Activated CD4-positive, alpha-beta T cell treated with anti-CD3 and anti-CD28 coated beads for 36 hours (primary cell): Measurements from ENCODE around the gene ADORA3. TPM values are rescaled to one million over a fixed set of nuclear protein-coding genes. Genes with fewer than 3 reads are reported as not detected.
A peak's percentile ranks its signal among the peaks of the same experiment; 100 is the strongest.

Experiments used
- ATAC-seq: fragments of 200-7000 bp; cut with Tn5 transposase; one replicate; pipeline ENCODE4 v1.10.0; 2021; ENCODE audit warnings: mild to moderate bottlenecking, moderate library complexity
- CTCF ChIA-PET: fragments of 350-600 bp; sonication (Branson Sonifier 250); formaldehyde crosslinking; loops from one replicate; lab custom pipeline; 2021; ENCODE audit warnings: antibody characterized with exemption; lab: Charles Lee
- POLR2A ChIA-PET: fragments of 350-600 bp; sonication (Branson Sonifier 250); formaldehyde crosslinking; loops from one replicate; lab custom pipeline; 2021; ENCODE audit warnings: antibody characterized with exemption, inconsistent platforms; lab: Charles Lee
- DNase-seq: peaks from one replicate; pipeline ENCODE4 v3.0.0-alpha.2; 2020
- H3K27ac Mint-ChIP-seq: one replicate; pipeline ENCODE4 v1.8.0; 2021; ENCODE audit warnings: mixed read lengths
- H3K27me3 Mint-ChIP-seq: one replicate; pipeline ENCODE4 v1.8.0; 2021; ENCODE audit warnings: mixed read lengths
- H3K36me3 Mint-ChIP-seq: one replicate; pipeline ENCODE4 v1.8.0; 2021; ENCODE audit warnings: low read depth, mixed read lengths
- H3K4me1 Mint-ChIP-seq: one replicate; pipeline ENCODE4 v1.8.0; 2021; ENCODE audit warnings: mixed read lengths
- H3K4me3 Mint-ChIP-seq: one replicate; pipeline ENCODE4 v1.8.0; 2021; ENCODE audit warnings: mild to moderate bottlenecking, moderate library complexity, mixed read lengths
- H3K9me3 Mint-ChIP-seq: one replicate; pipeline ENCODE4 v1.8.0; 2021; ENCODE audit warnings: low read depth, mixed read lengths
- intact Hi-C, 2 experiments: fragments of 100-400 bp; cut with DNase I in 1 of 2; cut with micrococcal nuclease in 1 of 2; formaldehyde crosslinking; loops; one replicate each; pipeline versions ENCODE4 v1.14.2 to v1.15.1; 2022 to 2024; cut with DNase I, micrococcal nuclease
- total RNA-seq, 2 experiments: library from RNA; stranded (reverse); gene quantifications; one replicate each; pipeline ENCODE4 v1.2.3, GENCODE V29; 2021

The ADORA3 gene
- total RNA-seq, 2 experiments from 2014 or later = 0.16 TPM; not detected in 1

DNA sequence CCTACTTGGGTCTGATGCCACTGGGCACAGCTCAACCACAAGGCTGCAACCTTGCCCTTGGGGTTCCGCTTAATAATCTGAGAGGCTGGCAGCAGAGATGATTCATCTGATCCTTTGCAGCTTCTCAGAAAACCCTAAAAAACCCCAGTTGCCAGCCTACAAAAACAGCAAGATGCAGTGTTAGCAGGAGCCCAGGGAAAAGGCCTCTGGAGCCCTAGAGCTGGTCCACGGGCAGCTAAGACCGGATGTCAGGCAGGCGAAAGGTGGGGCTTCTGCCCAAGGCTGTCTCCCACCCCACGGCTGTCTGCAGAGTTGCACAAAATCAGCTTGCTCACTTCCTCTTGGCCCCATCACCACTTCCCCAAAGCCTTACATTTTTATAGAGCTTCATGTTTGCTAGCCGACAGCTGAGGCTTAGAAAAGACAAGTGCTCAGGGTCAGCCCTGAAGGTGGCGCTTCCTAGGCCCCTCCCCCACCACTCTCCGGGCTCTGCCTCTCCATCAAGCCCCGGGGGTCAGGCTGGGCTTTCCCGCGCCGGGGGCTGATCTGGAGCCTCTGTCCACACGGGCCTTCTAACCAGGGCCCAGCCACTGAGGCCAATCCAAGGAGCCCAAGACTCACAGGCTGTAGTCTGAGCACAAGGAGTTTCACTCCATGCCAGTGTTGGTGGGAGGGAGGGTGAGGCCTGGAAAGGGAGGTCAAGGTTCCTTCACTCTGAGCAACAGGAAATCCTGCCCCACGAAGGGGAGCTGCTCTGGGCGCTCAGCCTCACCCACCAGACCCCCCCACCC lies 4.2 kb upstream of the ADORA3 start:
- no peaks in the 10 kb centered on the region for H3K27me3 Mint-ChIP-seq
- H3K4me1 Mint-ChIP-seq = peaks cover 59% of the 10 kb centered on the region
- peak overlapping the region; percentile 93 for H3K27ac Mint-ChIP-seq
- CTCF ChIA-PET = interaction anchor here (0.7 to 4.5 kb wide), 74 partner anchors 10 to 261 kb away, joined by 3 to 72 read pairs (median 5); partner anchors contain the start of genes INKA2, RAP1A and WDR77
- H3K9me3 Mint-ChIP-seq = no peaks in the 10 kb centered on the region
- DNase-seq (peak; percentile 77), ATAC-seq (peak; percentile 67)
- intact Hi-C loops = loop anchor here (1.0 to 5.0 kb wide), 19 partner anchors 11 to 290 kb away; partner anchors contain the start of genes DDX20 (in 2 of the 2), ATP5PB (in 1 of the 2), INKA2 (in 1 of the 2) and RAP1A (in 1 of the 2)
- peak overlapping the region; percentile 50 for H3K4me3 Mint-ChIP-seq
- POLR2A ChIA-PET = interaction anchor here (0.5 to 2.0 kb wide), 23 partner anchors 9 to 285 kb away, joined by 3 to 11 read pairs (median 3); partner anchors contain the start of genes RAP1A and WDR77
- H3K36me3 Mint-ChIP-seq = no peaks in the 10 kb centered on the region

DNA sequence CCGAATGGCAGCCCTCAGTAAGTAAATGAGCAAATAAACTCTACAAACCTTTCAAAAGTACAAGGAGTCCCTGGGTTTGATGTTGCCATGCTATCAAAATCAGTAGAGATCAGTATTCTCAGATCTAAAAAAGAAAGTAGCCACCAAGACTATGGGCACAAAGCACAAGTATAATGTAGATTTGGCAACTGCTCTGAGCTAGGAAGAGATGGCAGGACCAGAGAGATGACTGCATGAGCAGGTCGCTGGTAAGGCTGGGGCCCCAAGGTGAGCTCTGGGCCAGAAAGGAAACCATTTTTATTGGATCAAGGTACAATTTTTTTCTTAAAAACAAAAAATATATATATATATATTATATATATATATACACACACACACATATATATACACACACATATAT lies 3.1 kb upstream of the ADORA3 start:
- CTCF ChIA-PET = interaction anchor here (0.9 to 4.5 kb wide), 18 partner anchors 11 to 262 kb away, joined by 3 to 72 read pairs (median 8); no protein-coding TSS in a partner anchor
- Mint-ChIP-seq H3K36me3 (no peaks in the 10 kb centered on the region), H3K27me3 (no peaks in the 10 kb centered on the region), H3K27ac (peak overlapping the region; percentile 84), H3K9me3 (no peaks in the 10 kb centered on the region), H3K4me3 (no peak overlapping the region), H3K4me1 (peaks cover 61% of the 10 kb centered on the region)
- POLR2A ChIA-PET = interaction anchor here (0.8 to 2.0 kb wide), 6 partner anchors 9 to 248 kb away, joined by 3 to 8 read pairs (median 5); no protein-coding TSS in a partner anchor
- intact Hi-C loops = loop anchor here (2.0 to 5.0 kb wide), 2 partner anchors 30 to 289 kb away; no protein-coding TSS in a partner anchor
- peak; percentile 36 for DNase-seq
- ATAC-seq = no peak

DNA sequence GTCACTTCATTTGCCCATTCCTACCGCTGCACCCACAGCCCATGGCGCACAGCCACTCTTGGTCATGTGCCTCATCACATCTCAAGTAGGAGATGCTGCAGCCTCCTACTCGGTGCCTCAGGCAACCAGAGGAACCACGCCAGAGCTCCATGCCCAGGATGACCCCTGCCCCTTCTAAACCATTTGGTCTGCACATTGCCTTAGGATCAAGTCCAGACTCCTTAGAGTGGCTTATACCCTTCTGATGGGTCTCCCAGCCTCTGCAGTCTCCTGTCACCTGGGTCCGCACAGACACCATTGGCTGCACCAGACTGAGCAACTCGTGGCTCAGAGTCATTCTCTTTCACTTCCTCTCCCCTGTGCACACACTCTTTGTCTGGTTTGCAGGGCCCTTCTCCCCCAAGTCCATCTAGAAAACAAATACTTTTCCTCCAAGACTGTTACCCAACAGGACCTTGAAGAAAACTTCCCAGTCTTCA lies 2.2 kb upstream of the ADORA3 start:
- Mint-ChIP-seq H3K36me3 (no peaks in the 10 kb centered on the region), H3K27ac (peak overlapping the region; percentile 84), H3K9me3 (no peaks in the 10 kb centered on the region), H3K4me3 (peak overlapping the region; percentile 23), H3K4me1 (peaks cover 64% of the 10 kb centered on the region), H3K27me3 (no peaks in the 10 kb centered on the region)
- intact Hi-C loops = loop anchor here (2.0 to 5.0 kb wide), 2 partner anchors 29 to 288 kb away; no protein-coding TSS in a partner anchor
- POLR2A ChIA-PET = interaction anchor here (1.3 kb wide), 1 partner anchor 8 kb away, joined by 5 read pairs; no protein-coding TSS in a partner anchor
- peak; percentile 54 for DNase-seq
- CTCF ChIA-PET = interaction anchor here (0.6 to 4.5 kb wide), 8 partner anchors 9 to 263 kb away, joined by 3 to 71 read pairs (median 20); no protein-coding TSS in a partner anchor
- ATAC-seq = peak; percentile 37

DNA sequence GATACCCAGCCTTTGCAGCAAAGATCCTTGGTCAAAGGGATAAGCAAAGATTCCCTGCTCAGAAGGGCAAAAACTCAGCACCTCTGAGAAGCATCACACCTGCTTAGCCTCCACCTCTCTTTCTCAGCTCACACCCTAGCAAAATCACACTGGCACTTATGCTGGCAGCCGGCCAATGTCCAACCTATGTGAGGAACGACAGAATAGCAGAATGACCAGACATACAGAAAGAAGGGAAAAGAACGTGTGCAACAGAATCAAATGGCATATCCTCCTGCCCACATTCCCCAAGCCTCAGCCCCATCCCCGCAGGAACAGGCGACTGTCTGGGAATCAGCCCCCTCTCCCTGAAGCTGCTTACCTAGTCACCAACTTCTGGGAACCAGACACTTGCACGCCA lies 664 bp upstream of the ADORA3 start:
- Mint-ChIP-seq H3K9me3 (no peaks in the 10 kb centered on the region), H3K27ac (no peak overlapping the region), H3K4me1 (peaks cover 60% of the 10 kb centered on the region), H3K27me3 (no peaks in the 10 kb centered on the region), H3K4me3 (no peak overlapping the region), H3K36me3 (no peaks in the 10 kb centered on the region)
- POLR2A ChIA-PET = no interaction called here
- ATAC-seq (no peak), DNase-seq (no peak)
- CTCF ChIA-PET = no interaction called here
- intact Hi-C loops = no loop called here

DNA sequence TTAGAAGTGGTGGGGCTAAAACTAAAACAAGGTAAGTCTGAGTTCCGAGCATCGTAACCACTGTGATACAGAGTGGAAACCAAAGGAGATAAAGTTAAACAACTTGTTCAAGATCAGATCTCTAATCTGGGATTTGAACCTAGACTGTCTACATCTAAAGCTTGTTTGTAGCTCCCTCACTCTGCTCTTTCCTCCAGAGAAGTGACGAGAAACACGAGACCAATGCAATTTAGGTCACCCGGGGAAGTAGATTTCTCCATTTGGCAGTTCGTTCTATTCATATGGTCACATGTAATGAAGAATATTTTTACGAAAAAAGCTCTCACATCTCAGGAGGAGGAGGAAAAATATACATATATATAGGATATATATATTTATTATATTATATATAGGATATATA lies 1.8 kb downstream of the ADORA3 start:
- CTCF ChIA-PET = interaction anchor here (1.6 kb wide), 1 partner anchor 246 kb away, joined by 3 read pairs; no protein-coding TSS in a partner anchor
- H3K4me3 Mint-ChIP-seq = no peak overlapping the region
- intact Hi-C loops = no loop called here
- H3K27ac Mint-ChIP-seq = no peak overlapping the region
- POLR2A ChIA-PET = no interaction called here
- H3K27me3 Mint-ChIP-seq = no peaks in the 10 kb centered on the region
- H3K9me3 Mint-ChIP-seq = peaks cover 5% of the 10 kb centered on the region
- DNase-seq (no peak), ATAC-seq (no peak)
- H3K36me3 Mint-ChIP-seq = peaks cover 5% of the 10 kb centered on the region
- peaks cover 65% of the 10 kb centered on the region for H3K4me1 Mint-ChIP-seq

DNA sequence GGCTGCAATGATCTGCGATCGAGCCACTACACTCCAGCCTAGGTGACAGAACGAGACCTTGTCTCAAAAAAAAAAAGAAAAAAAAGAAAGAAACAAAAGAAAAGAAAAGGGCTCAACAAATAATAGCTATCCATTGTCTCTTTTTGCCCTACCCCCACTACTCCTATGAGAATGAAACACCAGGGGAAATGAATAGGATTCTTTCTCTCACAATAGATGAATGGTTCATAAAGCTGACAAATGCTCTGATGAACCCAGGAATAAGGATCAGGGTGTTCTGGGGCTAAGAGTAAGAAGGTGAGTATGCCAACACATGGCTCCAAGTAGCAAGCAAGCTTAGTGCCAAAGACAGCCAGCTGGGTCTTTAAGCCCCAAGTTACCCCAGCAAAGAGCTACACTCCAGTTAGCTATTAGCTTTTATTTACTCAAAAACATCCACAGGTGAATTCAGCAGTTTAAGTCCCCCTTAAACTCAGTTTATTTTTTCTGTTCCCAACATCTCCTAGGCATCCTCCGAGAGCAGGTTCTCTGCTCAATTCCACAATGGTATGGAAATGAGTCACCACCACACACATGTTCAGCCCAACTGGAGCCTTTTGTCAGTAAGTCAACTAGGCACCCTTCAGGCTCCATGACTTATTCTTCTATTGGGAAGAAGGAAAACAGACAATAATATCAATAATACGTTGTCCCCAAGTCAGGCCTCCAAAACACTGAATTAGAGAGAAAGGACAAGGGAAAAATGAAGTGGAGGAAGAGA lies 4.2 kb downstream of the ADORA3 start:
- intact Hi-C loops = no loop called here
- Mint-ChIP-seq H3K36me3 (peaks cover 5% of the 10 kb centered on the region), H3K9me3 (peaks cover 19% of the 10 kb centered on the region), H3K4me1 (peaks cover 50% of the 10 kb centered on the region), H3K4me3 (no peak overlapping the region), H3K27ac (no peak overlapping the region), H3K27me3 (no peaks in the 10 kb centered on the region)
- POLR2A ChIA-PET = interaction anchor here (0.6 kb wide), 1 partner anchor 111 kb away, joined by 5 read pairs; no protein-coding TSS in a partner anchor
- no peak for ATAC-seq
- no peak for DNase-seq
- CTCF ChIA-PET = interaction anchor here (0.9 to 7.7 kb wide), 5 partner anchors 9 to 257 kb away, joined by 3 to 72 read pairs (median 3); no protein-coding TSS in a partner anchor

DNA sequence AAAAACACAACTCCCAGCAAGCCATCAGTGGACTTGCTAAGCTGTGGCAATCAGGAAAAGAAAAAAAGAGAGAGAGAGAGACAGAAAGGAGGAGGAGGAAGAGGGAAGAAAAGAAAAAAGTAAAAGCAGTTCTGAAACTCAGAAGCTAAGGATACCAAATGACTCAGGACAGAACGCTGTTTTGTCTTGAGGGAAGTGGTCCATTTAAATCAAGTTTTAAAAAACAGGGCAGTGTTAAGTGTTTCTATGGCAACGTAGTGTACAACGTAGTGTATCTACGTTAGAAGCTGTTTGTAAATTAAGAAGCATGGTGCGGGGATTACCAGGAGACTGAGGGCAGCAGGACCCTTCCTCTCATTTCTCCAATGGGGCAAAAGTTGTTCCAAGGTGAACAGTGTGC lies 5.8 kb downstream of the ADORA3 start:
- Mint-ChIP-seq H3K36me3 (peaks cover 5% of the 10 kb centered on the region), H3K4me1 (peaks cover 34% of the 10 kb centered on the region), H3K9me3 (peaks cover 20% of the 10 kb centered on the region), H3K4me3 (no peak overlapping the region), H3K27me3 (no peaks in the 10 kb centered on the region), H3K27ac (peak overlapping the region; percentile 66)
- intact Hi-C loops = no loop called here
- POLR2A ChIA-PET = interaction anchor here (0.6 to 1.0 kb wide), 6 partner anchors 9 to 127 kb away, joined by 3 to 7 read pairs (median 4); no protein-coding TSS in a partner anchor
- ATAC-seq (peak; percentile 52), DNase-seq (no peak)
- CTCF ChIA-PET = interaction anchor here (0.8 to 7.7 kb wide), 8 partner anchors 10 to 270 kb away, joined by 3 to 72 read pairs (median 4); no protein-coding TSS in a partner anchor

DNA sequence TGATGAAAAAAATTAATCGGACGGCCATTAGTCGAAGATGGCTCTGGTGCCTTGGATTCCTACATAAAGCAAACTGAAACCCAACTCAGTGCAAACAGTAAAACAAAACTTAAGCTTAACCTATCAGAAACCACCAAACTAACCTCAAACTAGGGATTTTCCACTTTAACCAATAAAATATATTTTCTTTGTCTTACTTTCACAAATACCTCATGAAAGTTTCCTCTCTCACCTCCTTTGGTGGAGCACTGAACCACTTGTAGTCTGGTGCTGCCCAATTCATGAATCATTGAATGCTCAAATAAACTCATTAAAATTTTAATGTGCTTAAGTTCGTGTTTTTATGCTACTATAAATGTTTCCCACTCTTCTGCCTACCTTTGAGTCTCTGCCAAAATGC lies 7.0 kb downstream of the ADORA3 start:
- intact Hi-C loops = no loop called here
- peak overlapping the region; percentile 76 for H3K27ac Mint-ChIP-seq
- DNase-seq (no peak), ATAC-seq (peak; percentile 73)
- H3K9me3 Mint-ChIP-seq = peaks cover 20% of the 10 kb centered on the region
- POLR2A ChIA-PET = interaction anchor here (0.6 to 1.1 kb wide), 2 partner anchors 12 to 188 kb away, joined by 3 read pairs; no protein-coding TSS in a partner anchor
- CTCF ChIA-PET = interaction anchor here (0.5 to 7.7 kb wide), 8 partner anchors 9 to 492 kb away, joined by 3 to 72 read pairs (median 4); no protein-coding TSS in a partner anchor
- H3K4me1 Mint-ChIP-seq = peaks cover 32% of the 10 kb centered on the region
- H3K27me3 Mint-ChIP-seq = no peaks in the 10 kb centered on the region
- H3K4me3 Mint-ChIP-seq = no peak overlapping the region
- H3K36me3 Mint-ChIP-seq = peaks cover 5% of the 10 kb centered on the region

DNA sequence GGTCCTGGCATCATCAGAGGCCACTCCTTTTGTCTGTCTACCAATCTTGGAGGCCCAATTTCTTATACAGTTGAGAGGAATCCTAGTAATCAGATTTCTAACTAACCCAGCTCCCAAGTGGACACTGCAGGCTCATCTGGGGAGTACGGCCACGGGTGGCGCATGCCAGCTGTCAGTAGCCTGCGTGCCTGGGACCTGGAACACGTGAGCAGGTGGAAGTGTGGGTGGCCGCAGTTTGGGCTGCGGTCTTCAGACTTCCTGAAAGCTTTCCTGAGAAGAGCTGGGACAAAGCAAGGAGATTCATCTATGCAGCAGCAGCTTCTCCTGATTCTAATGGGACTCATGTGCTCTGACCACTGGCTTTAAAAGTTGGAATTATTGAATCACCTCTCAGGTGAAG lies 12.4 kb downstream of the ADORA3 start:
- DNase-seq (no peak), ATAC-seq (no peak)
- Mint-ChIP-seq H3K9me3 (peaks cover 12% of the 10 kb centered on the region), H3K27me3 (no peaks in the 10 kb centered on the region), H3K27ac (no peak overlapping the region), H3K4me3 (no peak overlapping the region), H3K4me1 (peaks cover 3% of the 10 kb centered on the region), H3K36me3 (no peaks in the 10 kb centered on the region)
- ChIA-PET POLR2A (no interaction called here), CTCF (interaction anchor here (0.7 to 2.0 kb wide), 2 partner anchors 17 to 419 kb away, joined by 4 to 11 read pairs; no protein-coding TSS in a partner anchor)
- intact Hi-C loops = no loop called here

DNA sequence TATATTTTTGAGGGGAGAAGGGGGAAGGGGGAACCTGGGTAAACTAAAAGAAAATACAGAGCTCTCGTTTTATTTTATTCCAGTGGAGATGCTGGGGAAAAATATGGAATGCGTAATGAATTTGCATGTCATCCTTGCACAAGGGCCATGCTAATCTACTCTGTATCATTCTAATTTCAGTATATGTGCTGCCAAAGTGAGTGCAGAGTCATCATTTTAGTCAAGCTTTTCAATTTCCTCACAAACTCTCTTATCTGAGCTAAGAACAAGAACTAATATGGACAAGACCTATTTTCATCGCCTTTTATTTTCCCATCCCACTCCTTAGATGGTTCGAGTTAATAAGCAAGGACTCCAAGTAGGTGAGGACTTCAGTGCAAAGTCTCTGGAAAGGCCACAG lies 13.2 kb downstream of the ADORA3 start:
- Mint-ChIP-seq H3K4me1 (no peaks in the 10 kb centered on the region), H3K4me3 (no peak overlapping the region), H3K9me3 (peaks cover 9% of the 10 kb centered on the region), H3K27me3 (no peaks in the 10 kb centered on the region), H3K27ac (no peak overlapping the region), H3K36me3 (no peaks in the 10 kb centered on the region)
- no peak for DNase-seq
- ChIA-PET POLR2A (interaction anchor here (1.0 kb wide), 1 partner anchor 13 kb away, joined by 3 read pairs; the partner anchor contains the start of genes ADORA3 and TMIGD3), CTCF (interaction anchor here (0.8 to 2.0 kb wide), 3 partner anchors 12 to 248 kb away, joined by 3 to 11 read pairs (median 3); no protein-coding TSS in a partner anchor)
- ATAC-seq = no peak
- intact Hi-C loops = no loop called here
